Karpas-422 (cell line): ENCODE results near the gene HNRNPA3. TPM values are rescaled to one million over a fixed set of nuclear protein-coding genes. Genes with fewer than 3 reads are reported as not detected.
A peak's percentile ranks its signal among the peaks of the same experiment; 100 is the strongest.
"Not testable (repeated sequence)": the region's sequence is repeated elsewhere in the genome, so short reads cannot be mapped to it uniquely, and the experiment has no call there.

Source experiments
- DNase-seq: peaks from one replicate; pipeline ENCODE4 v3.0.0-alpha.2; 2015
- H2AFZ ChIP-seq: fragments of 200-600 bp; sonication (generic); 2 replicates; pipeline ENCODE4 v1.6.1; 2014; ENCODE audit warnings: antibody characterized with exemption, low read length, mixed read lengths
- H3K27ac ChIP-seq: fragments of 200-600 bp; sonication (generic); 2 replicates; pipeline ENCODE4 v1.5.1; 2014; ENCODE audit warnings: mild to moderate bottlenecking, low read length, moderate library complexity
- H3K27me3 ChIP-seq: fragments of 200-600 bp; sonication (generic); 2 replicates; pipeline ENCODE4 v1.6.1; 2014; ENCODE audit warnings: low read length, mixed read lengths
- H3K36me3 ChIP-seq: fragments of 200-600 bp; sonication (generic); 2 replicates; pipeline ENCODE4 v1.6.1; 2014; ENCODE audit warnings: low read length, mixed read lengths; ENCODE audit not compliant: insufficient read depth
- H3K4me1 ChIP-seq: fragments of 200-600 bp; sonication (generic); 2 replicates; pipeline ENCODE4 v1.6.1; 2014; ENCODE audit warnings: mild to moderate bottlenecking, low read length, mixed read lengths
- H3K4me2 ChIP-seq: fragments of 200-600 bp; sonication (generic); 2 replicates; pipeline ENCODE4 v1.6.1; 2014; ENCODE audit warnings: low read length, low read depth, mild to moderate bottlenecking; ENCODE audit not compliant: poor library complexity, severe bottlenecking
- H3K4me3 ChIP-seq: fragments of 200-600 bp; sonication (generic); 2 replicates; pipeline ENCODE4 v1.5.1; 2014; ENCODE audit warnings: mild to moderate bottlenecking, antibody characterized with exemption, low read length, mixed read lengths
- H3K79me2 ChIP-seq: fragments of 200-600 bp; sonication (generic); 2 replicates; pipeline ENCODE4 v1.6.1; 2014; ENCODE audit warnings: mild to moderate bottlenecking, low read length, mixed read lengths
- H3K9ac ChIP-seq: fragments of 200-600 bp; sonication (generic); 2 replicates; pipeline ENCODE4 v1.6.0; 2014; ENCODE audit warnings: low read length
- H3K9me2 ChIP-seq: fragments of 200-600 bp; sonication (generic), shearing (Covaris generic); replicated peaks from 2 replicates; pipeline ENCODE4 v1.6.0; 2014; ENCODE audit warnings: mild to moderate bottlenecking, low read length, moderate library complexity; ENCODE audit not compliant: insufficient read depth
- H3K9me3 ChIP-seq: fragments of 300-700, 200-600 bp; sonication (generic); 2 replicates; pipeline ENCODE4 v1.6.1; 2014; ENCODE audit warnings: low read length, mixed read lengths
- H4K20me1 ChIP-seq: fragments of 200-600 bp; sonication (generic); 2 replicates; pipeline ENCODE4 v1.6.1; 2014; ENCODE audit warnings: mild to moderate bottlenecking, antibody characterized with exemption, low read length, low read depth; ENCODE audit not compliant: insufficient read depth
- total RNA-seq: library from RNA; depleted of rRNA; stranded (reverse); fragments of >200 nt; shearing (Covaris generic); gene quantifications from 2 replicates; pipeline ENCODE4 v1.2.3, GENCODE V29; 2014; ENCODE audit warnings: low replicate concordance

The HNRNPA3 gene
- total RNA-seq, 1 experiment from 2014 or later: 51.7 TPM

GRCh38 chr2:177200419-177200818, 12.2 kb upstream of the HNRNPA3 start:
- not testable (repeated sequence) for H3K27ac ChIP-seq, H3K79me2 ChIP-seq, DNase-seq, H4K20me1 ChIP-seq, H2AFZ ChIP-seq, H3K9me2 ChIP-seq, H3K27me3 ChIP-seq, H3K9me3 ChIP-seq, H3K9ac ChIP-seq, H3K4me2 ChIP-seq, H3K36me3 ChIP-seq, H3K4me1 ChIP-seq, H3K4me3 ChIP-seq

DNA sequence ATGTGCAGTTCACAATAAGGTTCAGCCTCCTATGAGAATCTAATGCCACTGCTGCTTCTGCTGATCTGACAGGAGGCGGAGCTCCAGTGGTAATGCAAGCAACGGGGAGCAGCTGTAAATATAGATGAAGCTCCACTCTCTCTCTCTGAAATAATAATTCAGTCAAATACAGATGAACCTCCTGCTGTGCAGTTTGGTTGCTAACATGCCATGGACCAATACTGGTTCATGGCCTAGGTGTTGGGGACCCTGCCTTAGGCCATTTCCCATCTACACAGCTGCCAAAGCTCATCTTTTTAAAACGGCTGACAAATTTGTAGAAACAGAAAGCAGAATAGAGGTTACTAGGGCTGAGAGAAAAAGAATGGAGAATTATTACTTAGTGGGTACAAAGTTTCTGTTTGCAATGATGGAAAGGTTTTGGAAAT, 10.7 kb upstream of the HNRNPA3 start:
- Histone ChIP-seq H3K9ac (no peak overlapping the region), H3K36me3 (no peaks in the 10 kb centered on the region), H4K20me1 (no peaks in the 10 kb centered on the region), H2AFZ (no peak overlapping the region), H3K9me2 (no peaks in the 10 kb centered on the region), H3K4me3 (no peak overlapping the region), H3K27me3 (no peaks in the 10 kb centered on the region), H3K27ac (no peak overlapping the region), H3K4me2 (no peak overlapping the region), H3K79me2 (no peaks in the 10 kb centered on the region), H3K9me3 (no peaks in the 10 kb centered on the region), H3K4me1 (peaks cover 6% of the 10 kb centered on the region; the same call in 1 of the 2 replicates)
- DNase-seq: no peak

- H3K9me3 ChIP-seq: no peaks in the 10 kb centered on the region
- DNase-seq: no peak
- H3K79me2 ChIP-seq: no peaks in the 10 kb centered on the region
These were observed 8.2 kb upstream of the HNRNPA3 start for GRCh38 chr2:177204417-177204816.

DNA sequence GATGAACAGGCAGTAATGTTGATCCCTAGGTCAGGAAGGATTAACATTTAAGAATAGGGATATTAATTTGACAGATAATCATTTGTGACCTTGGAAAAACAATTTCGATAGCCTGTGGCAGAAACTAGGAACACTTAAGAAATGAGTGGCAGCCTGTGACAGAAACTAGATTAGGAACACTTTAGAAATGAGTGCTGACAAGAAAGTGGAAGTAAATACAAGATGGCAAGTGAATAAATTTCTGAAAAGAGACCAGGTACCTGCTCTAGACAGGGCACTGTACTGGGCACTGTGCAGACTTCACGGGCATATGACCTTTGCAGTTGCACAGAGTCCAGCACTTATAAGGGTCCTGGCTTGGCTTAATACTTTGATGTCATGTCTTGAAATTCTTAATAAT, 5.5 kb upstream of the HNRNPA3 start:
- no peak overlapping the region for H3K27ac ChIP-seq
- no peak overlapping the region for H3K4me3 ChIP-seq
- H3K79me2 ChIP-seq: peaks cover 16% of the 10 kb centered on the region
- no peaks in the 10 kb centered on the region for H3K27me3 ChIP-seq
- H4K20me1 ChIP-seq: no peaks in the 10 kb centered on the region
- H3K9ac ChIP-seq: no peak overlapping the region
- H3K36me3 ChIP-seq: no peaks in the 10 kb centered on the region
- no peaks in the 10 kb centered on the region for H3K9me2 ChIP-seq
- H2AFZ ChIP-seq: no peak overlapping the region
- no peaks in the 10 kb centered on the region for H3K9me3 ChIP-seq
- no peak for DNase-seq
- peaks cover 18% of the 10 kb centered on the region for H3K4me1 ChIP-seq
- H3K4me2 ChIP-seq: no peak overlapping the region

More at GRCh38 chr2:177204417-177204816, 8.2 kb upstream of the HNRNPA3 start:
- Histone ChIP-seq H3K27me3 (no peaks in the 10 kb centered on the region), H3K4me3 (no peak overlapping the region), H3K27ac (no peak overlapping the region), H3K36me3 (no peaks in the 10 kb centered on the region), H3K4me2 (no peak overlapping the region), H3K4me1 (peaks cover 6% of the 10 kb centered on the region; the same call in 1 of the 2 replicates), H3K9ac (no peak overlapping the region), H2AFZ (no peak overlapping the region), H4K20me1 (no peaks in the 10 kb centered on the region), H3K9me2 (no peaks in the 10 kb centered on the region)

GRCh38 chr2:177211169-177211568, 1.4 kb upstream of the HNRNPA3 start:
- Histone ChIP-seq H3K27ac (peak overlapping the region; percentile 86), H3K9me2 (no peaks in the 10 kb centered on the region), H3K4me3 (peak overlapping the region; percentile 100), H3K9ac (peak overlapping the region; percentile 96), H3K4me2 (peak overlapping the region; percentile 99), H3K9me3 (no peaks in the 10 kb centered on the region), H4K20me1 (peaks cover 23% of the 10 kb centered on the region), H3K36me3 (peaks cover 25% of the 10 kb centered on the region), H3K79me2 (peaks cover 52% of the 10 kb centered on the region), H3K27me3 (no peaks in the 10 kb centered on the region), H3K4me1 (peaks cover 34% of the 10 kb centered on the region), H2AFZ (no peak overlapping the region)
- no peak for DNase-seq

DNA sequence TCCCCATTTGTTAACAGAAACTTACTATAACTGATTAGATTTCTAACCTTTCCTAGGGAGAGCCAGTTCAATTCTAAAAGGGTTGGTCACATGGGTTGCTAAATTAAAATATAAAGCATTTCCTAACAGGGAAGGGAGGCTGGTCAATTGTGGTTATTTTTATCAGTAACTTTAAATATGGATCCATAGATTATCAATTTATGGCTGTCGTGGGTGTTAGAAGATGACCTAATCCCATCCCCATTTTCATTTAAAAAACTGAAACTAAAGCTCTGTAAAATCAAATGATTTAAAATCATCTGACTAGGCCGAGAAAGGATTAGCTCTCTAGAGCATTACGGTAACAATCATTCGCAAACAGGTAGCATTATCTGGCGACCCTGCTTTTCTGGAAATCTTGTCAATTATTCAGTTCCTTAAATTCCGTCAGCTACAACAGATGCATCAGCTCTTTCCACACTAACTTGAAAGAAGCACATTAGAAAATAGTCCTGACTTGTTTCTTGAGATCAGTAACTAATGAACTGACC, 953 bp upstream of the HNRNPA3 start:
- H2AFZ ChIP-seq: no peak overlapping the region
- peaks cover 30% of the 10 kb centered on the region for H3K36me3 ChIP-seq
- H3K9me2 ChIP-seq: no peaks in the 10 kb centered on the region
- peaks cover 32% of the 10 kb centered on the region for H3K4me1 ChIP-seq
- H3K79me2 ChIP-seq: peaks cover 57% of the 10 kb centered on the region
- H4K20me1 ChIP-seq: peaks cover 23% of the 10 kb centered on the region
- H3K4me2 ChIP-seq: peak overlapping the region; percentile 99
- peak overlapping the region; percentile 86 for H3K27ac ChIP-seq
- DNase-seq: no peak
- H3K9me3 ChIP-seq: no peaks in the 10 kb centered on the region
- H3K4me3 ChIP-seq: peak overlapping the region; percentile 100
- peak overlapping the region; percentile 96 for H3K9ac ChIP-seq
- no peaks in the 10 kb centered on the region for H3K27me3 ChIP-seq

GRCh38 chr2:177212891-177213856, 580 bp downstream of the HNRNPA3 start:
- Histone ChIP-seq H3K4me3 (peak overlapping the region; percentile 91), H3K9me2 (no peaks in the 10 kb centered on the region), H2AFZ (no peak overlapping the region), H3K79me2 (peaks cover 60% of the 10 kb centered on the region), H3K27ac (peak overlapping the region; percentile 88), H3K36me3 (peaks cover 45% of the 10 kb centered on the region), H3K4me2 (peak overlapping the region; percentile 74), H3K27me3 (no peaks in the 10 kb centered on the region), H3K9me3 (no peaks in the 10 kb centered on the region), H3K4me1 (peaks cover 32% of the 10 kb centered on the region), H3K9ac (peak overlapping the region; percentile 98), H4K20me1 (peaks cover 27% of the 10 kb centered on the region)
- peak; percentile 93 for DNase-seq

GRCh38 chr2:177217247-177217843, 4.8 kb downstream of the HNRNPA3 start:
- Histone ChIP-seq H4K20me1 (peaks cover 27% of the 10 kb centered on the region), H3K4me3 (no peak overlapping the region), H2AFZ (no peak overlapping the region), H3K27me3 (no peaks in the 10 kb centered on the region), H3K4me1 (peaks cover 17% of the 10 kb centered on the region), H3K27ac (no peak overlapping the region; the same call in 1 of the 2 replicates), H3K79me2 (peaks cover 49% of the 10 kb centered on the region), H3K9ac (no peak overlapping the region), H3K9me3 (no peaks in the 10 kb centered on the region), H3K36me3 (peaks cover 77% of the 10 kb centered on the region), H3K9me2 (no peaks in the 10 kb centered on the region), H3K4me2 (no peak overlapping the region)
- no peak for DNase-seq
